Endothelial cell of umbilical vein (primary cell): ENCODE data around the gene TAF15. TPM values are rescaled to one million over a fixed set of nuclear protein-coding genes. Genes with fewer than 3 reads are reported as not detected.

Experiments
- BruUV-seq: library from RNA; stranded (reverse); fragments of 400-500 nt; replicated peaks from 2 replicates; lab custom pipeline; 2021; lab: Mats Ljungman, UMichigan
- CTCF ChIA-PET: fragments of 300-600, 350-600 bp; sonication (Branson Sonifier 250); formaldehyde crosslinking; loops from one replicate; lab custom pipeline; 2021; ENCODE audit warnings: antibody characterized with exemption, inconsistent platforms; lab: Charles Lee
- POLR2A ChIA-PET: fragments of 300-600, 350-600 bp; sonication (Branson Sonifier 250); formaldehyde crosslinking; loops from one replicate; lab custom pipeline; 2021; ENCODE audit warnings: antibody characterized with exemption, inconsistent platforms; lab: Charles Lee
- DNase-seq: peaks from one replicate; pipeline ENCODE4 v3.0.0-alpha.2; 2011; ENCODE audit warnings: low read depth, low spot score
- FAIRE-seq: peaks from 2 replicates; lab custom pipeline; 2011; peaks lifted over from hg19 to GRCh38; lab: Jason Lieb, UNC
- H2AFZ ChIP-seq: 2 replicates; pipeline ENCODE4 v1.6.0; 2012; ENCODE audit warnings: low read depth, low read length, control low read depth, inconsistent platforms
- H3K27ac ChIP-seq: 2 replicates; pipeline ENCODE4 v1.5.1; 2011; ENCODE audit warnings: low read depth, mild to moderate bottlenecking, control low read depth, low read length, moderate library complexity; ENCODE audit not compliant: insufficient read depth
- H3K27me3 ChIP-seq, 2 experiments: 2 replicates each; pipeline versions ENCODE4 v1.6.0 to v1.6.1; 2011; ENCODE audit warnings: low read length in 2 of 2, mixed read lengths in 1 of 2; ENCODE audit not compliant: control insufficient read depth in 2 of 2, insufficient read depth in 2 of 2
- H3K36me3 ChIP-seq, 2 experiments: 2 replicates in 1 of 2; 3 replicates in 1 of 2; pipeline ENCODE4 v1.5.1; 2011; ENCODE audit warnings: low read length in 2 of 2, mild to moderate bottlenecking in 1 of 2, moderate library complexity in 1 of 2; ENCODE audit not compliant: control insufficient read depth in 2 of 2, insufficient read depth in 2 of 2; ENCODE audit errors: extremely low read depth in 1 of 2
- H3K4me1 ChIP-seq: 3 replicates; pipeline ENCODE4 v1.5.1; 2011; ENCODE audit warnings: mild to moderate bottlenecking, low read length; ENCODE audit not compliant: control insufficient read depth, insufficient read depth; ENCODE audit errors: extremely low read depth
- H3K4me2 ChIP-seq: 2 replicates; pipeline ENCODE4 v1.6.1; 2011; ENCODE audit warnings: low read length, control low read depth, mixed read lengths; ENCODE audit not compliant: insufficient read depth
- H3K4me3 ChIP-seq, 3 experiments: fragments of 200-600 bp in 1 of 3; sonication (generic), shearing (Covaris generic) in 1 of 3; replicated peaks in 1 of 3; 2 replicates each; pipeline ENCODE4 v1.5.1; 2011 to 2016; ENCODE audit warnings: control low read depth in 3 of 3, low read length in 3 of 3, mild to moderate bottlenecking in 2 of 3, inconsistent platforms in 1 of 3, low read depth in 1 of 3, moderate library complexity in 1 of 3; ENCODE audit not compliant: insufficient read depth in 1 of 3
- H3K79me2 ChIP-seq: 2 replicates; pipeline ENCODE4 v1.6.0; 2012; ENCODE audit warnings: low read length, inconsistent platforms; ENCODE audit not compliant: control insufficient read depth, insufficient read depth
- H3K9ac ChIP-seq: replicated peaks from 2 replicates; pipeline ENCODE3; 2011; ENCODE audit warnings: low read length, control low read depth; ENCODE audit not compliant: insufficient read depth; ENCODE audit errors: extremely low read depth
- H3K9me1 ChIP-seq: replicated peaks from 3 replicates; pipeline ENCODE4 v1.6.0; 2011; ENCODE audit warnings: mild to moderate bottlenecking, low read length; ENCODE audit not compliant: control insufficient read depth, insufficient read depth; ENCODE audit errors: extremely low read depth
- H3K9me3 ChIP-seq: replicated peaks from 2 replicates; pipeline ENCODE4 v1.5.1; 2012; ENCODE audit warnings: low read length, inconsistent platforms; ENCODE audit not compliant: control insufficient read depth, insufficient read depth
- H4K20me1 ChIP-seq: replicated peaks from 2 replicates; pipeline ENCODE3; 2011; ENCODE audit warnings: mild to moderate bottlenecking, low read length; ENCODE audit not compliant: control insufficient read depth, insufficient read depth; ENCODE audit errors: extremely low read depth
- CTCF ChIP-seq, 2 donors: IDR thresholded peaks; 1 replicate in 1 of 2; 2 replicates in 1 of 2; pipeline ENCODE4 v1.5.1; 2011; ENCODE audit warnings: low read length in 2 of 2, mild to moderate bottlenecking in 2 of 2, moderate library complexity in 2 of 2, control low read depth in 1 of 2, inconsistent platforms in 1 of 2, low read depth in 1 of 2; ENCODE audit not compliant: insufficient read depth in 1 of 2; ENCODE audit errors: extremely low read depth in 1 of 2
- FOS ChIP-seq: IDR thresholded peaks from 2 replicates; pipeline ENCODE4 v1.6.1; 2011; ENCODE audit warnings: mild to moderate bottlenecking, low read length, moderate library complexity, borderline replicate concordance; ENCODE audit not compliant: insufficient read depth
- GATA2 ChIP-seq: IDR thresholded peaks from 2 replicates; pipeline ENCODE4 v1.7.0; 2011; ENCODE audit warnings: low read depth, mild to moderate bottlenecking, moderate library complexity, mixed read lengths, low read length; ENCODE audit not compliant: insufficient read length, insufficient read depth
- JUN ChIP-seq: IDR thresholded peaks from 2 replicates; pipeline ENCODE4 v1.6.1; 2011; ENCODE audit warnings: borderline replicate concordance, low read depth; ENCODE audit not compliant: insufficient read length, insufficient read depth
- MYC ChIP-seq: IDR thresholded peaks from one replicate; pipeline ENCODE4 v1.6.1; 2011; ENCODE audit warnings: mild to moderate bottlenecking, low read depth, low read length
- dilution Hi-C: fragments of 300-500 bp; cut with MboI; formaldehyde crosslinking; loops from one replicate; pipeline ENCODE4 v1.15.0; 2019; ENCODE audit warnings: low sequenced_read_pairs; ENCODE audit not compliant: extremely low pct_ligation_motif_present
- intact Hi-C: fragments of 100-400 bp; cut with micrococcal nuclease; formaldehyde crosslinking; loops from one replicate; pipeline ENCODE4 v1.10.0; 2022
- polyA plus RNA-seq, 4 experiments: library from polyadenylated mRNA; depleted of rRNA in 3 of 4; stranded (reverse) in 3 of 4; unstranded in 1 of 4; fragments of >200 nt; gene quantifications; 2 replicates each; pipeline versions ENCODE4 v1.2.1 to v1.2.3, GENCODE V29; 2011 to 2012; ENCODE audit warnings: missing spikeins in 1 of 4
- total RNA-seq: library from RNA; stranded (reverse); gene quantifications from 2 replicates; pipeline ENCODE4 v1.2.3, GENCODE V29; 2021

TAF15 gene
- total and polyA plus RNA-seq, 2 donors (not counting 3 experiments of a cell fraction or from before 2014, with no cell fraction given), result 59.4 to 247 TPM

GRCh38 chr17:35877345-35878029 is 68.2 kb downstream of the TAF15 start:
- ChIA-PET POLR2A (no interaction called here), CTCF (no interaction called here)
- dilution Hi-C loops, result no loop called here
- no peak overlapping the region for H3K27ac ChIP-seq
- no peaks in the 10 kb centered on the region for H3K9me3 ChIP-seq
- H3K27me3 ChIP-seq, result no peaks in the 10 kb centered on the region
- peaks cover 27% of the 10 kb centered on the region for H3K4me1 ChIP-seq
- no peaks in the 10 kb centered on the region for H3K9me1 ChIP-seq
- DNase-seq (no peak), FAIRE-seq (no peak)
- BruUV-seq, result no TSS peak
- H3K79me2 ChIP-seq, result no peaks in the 10 kb centered on the region
- H3K4me3 ChIP-seq, result no peak overlapping the region
- no peaks in the 10 kb centered on the region for H3K36me3 ChIP-seq
- H2AFZ ChIP-seq, result no peak overlapping the region
- H4K20me1 ChIP-seq, result no peaks in the 10 kb centered on the region
- no peak for TF ChIP-seq GATA2
- intact Hi-C loops, result no loop called here
- no peak overlapping the region for H3K9ac ChIP-seq
- H3K4me2 ChIP-seq, result no peak overlapping the region

GRCh38 chr17:35878361-35878760 is 69.1 kb downstream of the TAF15 start:
- CTCF ChIA-PET, result no interaction called here
- H3K4me2 ChIP-seq, result no peak overlapping the region
- no TSS peak for BruUV-seq
- dilution Hi-C loops, result no loop called here
- H3K79me2 ChIP-seq, result no peaks in the 10 kb centered on the region
- H3K27ac ChIP-seq, result no peak overlapping the region
- no peak for FAIRE-seq
- no peaks in the 10 kb centered on the region for H3K9me1 ChIP-seq
- DNase-seq, result no peak
- no peak overlapping the region for H2AFZ ChIP-seq
- no peaks in the 10 kb centered on the region for H4K20me1 ChIP-seq
- no peaks in the 10 kb centered on the region for H3K9me3 ChIP-seq
- no peak for TF ChIP-seq MYC
- no peak for TF ChIP-seq CTCF (IDR thresholded peaks at IDR 0.05; ENCODE audit: extremely low read depth in 1 of 2, insufficient read depth in 1 of 2, low read depth in 1 of 2, low read length in 2 of 2)
- no peak for TF ChIP-seq JUN
- TF ChIP-seq FOS, result no peak
- POLR2A ChIA-PET, result no interaction called here
- intact Hi-C loops, result no loop called here
- peaks cover 27% of the 10 kb centered on the region for H3K4me1 ChIP-seq
- no peaks in the 10 kb centered on the region for H3K27me3 ChIP-seq
- H3K9ac ChIP-seq, result no peak overlapping the region
- no peak overlapping the region for H3K4me3 ChIP-seq
- no peaks in the 10 kb centered on the region for H3K36me3 ChIP-seq
